ENCODE measurements around the gene PCSK6. TPM values are rescaled to one million over a fixed set of nuclear protein-coding genes. Genes with fewer than 3 reads are reported as not detected.

The PCSK6 gene
- total RNA-seq, 1 donor from 2014 or later = 1.3 TPM

DNA sequence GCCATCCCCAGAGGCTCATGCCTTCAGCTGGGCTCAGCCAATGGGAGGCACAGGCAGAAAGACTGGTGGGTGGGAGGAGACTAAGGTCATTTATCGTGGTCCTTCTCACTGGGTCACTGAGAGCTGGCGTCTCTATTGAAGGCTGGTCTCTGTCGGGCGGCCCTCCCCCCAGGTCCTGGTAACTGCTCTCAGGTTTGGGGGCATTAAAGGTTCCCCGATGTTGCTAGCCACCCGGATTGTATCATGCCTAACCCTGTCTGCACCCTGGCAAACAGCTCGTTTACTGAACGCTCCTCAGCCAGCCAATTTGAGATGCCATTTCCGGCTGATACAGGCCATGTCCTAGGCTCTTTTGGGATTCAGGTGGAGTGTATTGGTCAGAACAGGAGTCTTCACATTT is 222.7 kb downstream of the PCSK6 start:
- Mint-ChIP-seq H3K27ac (ENCODE audit: unreplicated experiment) (no peak overlapping the region), H3K4me3 (ENCODE audit: unreplicated experiment) (no peak overlapping the region)
- no peak overlapping the region for H3K4me3 ChIP-seq (ENCODE audit: insufficient read depth, low read depth, low read length)

DNA sequence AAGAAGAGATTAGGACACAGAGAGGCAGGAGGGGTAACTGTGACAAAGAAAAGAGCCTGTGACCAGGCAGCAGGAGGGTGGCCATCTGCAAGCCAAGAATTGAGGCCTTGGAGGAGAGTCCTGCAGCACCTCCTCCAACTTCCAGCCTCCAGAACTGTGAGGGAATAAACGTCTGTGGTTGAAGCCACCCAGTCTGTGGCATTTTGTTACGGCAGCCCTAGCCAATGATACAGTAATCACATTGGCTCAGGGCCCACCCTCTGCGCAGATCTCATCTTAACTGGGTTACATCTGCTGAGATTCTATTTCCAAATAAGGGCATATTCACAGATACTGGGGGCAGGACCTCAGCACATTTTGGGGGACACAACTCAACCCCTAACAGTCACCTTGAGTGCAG is 223.5 kb downstream of the PCSK6 start:
- Histone ChIP-seq H2AFZ (ENCODE audit: low read depth, low read length) (no peak overlapping the region), H3K9me3 (ENCODE audit: insufficient read depth, low read depth, low read length) (no peaks in the 10 kb centered on the region), H3K79me2 (ENCODE audit: insufficient read depth, low read length) (no peaks in the 10 kb centered on the region), H4K20me1 (ENCODE audit: insufficient read depth, low read length) (peaks cover 14% of the 10 kb centered on the region), H3K27me3 (ENCODE audit: insufficient read depth, low read length) (no peaks in the 10 kb centered on the region), H3K27ac (ENCODE audit: low read depth, low read length) (no peak overlapping the region), H3K9ac (ENCODE audit: low read length) (no peak overlapping the region), H3K4me1 (ENCODE audit: insufficient read depth, low read length) (peaks cover 29% of the 10 kb centered on the region), H3K36me3 (ENCODE audit: insufficient read depth, low read length) (peaks cover 13% of the 10 kb centered on the region), H3K4me3 (ENCODE audit: insufficient read depth, low read depth, low read length) (no peak overlapping the region), H3K4me2 (ENCODE audit: low read length) (no peak overlapping the region)
- Mint-ChIP-seq H3K27me3 (ENCODE audit: low read depth, unreplicated experiment) (peaks cover 2% of the 10 kb centered on the region), H3K4me1 (ENCODE audit: low read depth, unreplicated experiment) (peaks cover 5% of the 10 kb centered on the region), H3K9me3 (ENCODE audit: unreplicated experiment) (peaks cover 3% of the 10 kb centered on the region), H3K4me3 (ENCODE audit: unreplicated experiment) (no peak overlapping the region), H3K36me3 (ENCODE audit: low read depth, unreplicated experiment) (peaks cover 22% of the 10 kb centered on the region), H3K27ac (ENCODE audit: unreplicated experiment) (no peak overlapping the region)
- DNase-seq (ENCODE audit: low read depth) = peak; percentile 86
- FAIRE-seq = no peak
- TF ChIP-seq EZH2 (IDR thresholded peaks at IDR 0.05; ENCODE audit: insufficient read depth, low read length) = no peak
- TF ChIP-seq, protein P1, sequence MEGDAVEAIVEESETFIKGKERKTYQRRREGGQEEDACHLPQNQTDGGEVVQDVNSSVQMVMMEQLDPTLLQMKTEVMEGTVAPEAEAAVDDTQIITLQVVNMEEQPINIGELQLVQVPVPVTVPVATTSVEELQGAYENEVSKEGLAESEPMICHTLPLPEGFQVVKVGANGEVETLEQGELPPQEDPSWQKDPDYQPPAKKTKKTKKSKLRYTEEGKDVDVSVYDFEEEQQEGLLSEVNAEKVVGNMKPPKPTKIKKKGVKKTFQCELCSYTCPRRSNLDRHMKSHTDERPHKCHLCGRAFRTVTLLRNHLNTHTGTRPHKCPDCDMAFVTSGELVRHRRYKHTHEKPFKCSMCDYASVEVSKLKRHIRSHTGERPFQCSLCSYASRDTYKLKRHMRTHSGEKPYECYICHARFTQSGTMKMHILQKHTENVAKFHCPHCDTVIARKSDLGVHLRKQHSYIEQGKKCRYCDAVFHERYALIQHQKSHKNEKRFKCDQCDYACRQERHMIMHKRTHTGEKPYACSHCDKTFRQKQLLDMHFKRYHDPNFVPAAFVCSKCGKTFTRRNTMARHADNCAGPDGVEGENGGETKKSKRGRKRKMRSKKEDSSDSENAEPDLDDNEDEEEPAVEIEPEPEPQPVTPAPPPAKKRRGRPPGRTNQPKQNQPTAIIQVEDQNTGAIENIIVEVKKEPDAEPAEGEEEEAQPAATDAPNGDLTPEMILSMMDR (IDR thresholded peaks at IDR 0.05; ENCODE audit: insufficient read depth, low read depth, low read length) = no peak

More for the DNA sequence above, 222.7 kb downstream of the PCSK6 start:
- Histone ChIP-seq H2AFZ (ENCODE audit: low read depth, low read length) (no peak overlapping the region), H3K4me2 (ENCODE audit: low read length) (peak overlapping the region; percentile 52), H3K4me1 (ENCODE audit: insufficient read depth, low read length) (peaks cover 29% of the 10 kb centered on the region), H3K27me3 (ENCODE audit: insufficient read depth, low read length) (no peaks in the 10 kb centered on the region), H3K27ac (ENCODE audit: low read depth, low read length) (peak overlapping the region; percentile 42), H3K9me3 (ENCODE audit: insufficient read depth, low read depth, low read length) (no peaks in the 10 kb centered on the region), H3K79me2 (ENCODE audit: insufficient read depth, low read length) (no peaks in the 10 kb centered on the region), H3K9ac (ENCODE audit: low read length) (no peak overlapping the region), H3K36me3 (ENCODE audit: insufficient read depth, low read length) (peaks cover 20% of the 10 kb centered on the region), H4K20me1 (ENCODE audit: insufficient read depth, low read length) (peaks cover 14% of the 10 kb centered on the region)
- TF ChIP-seq, protein P1 (IDR thresholded peaks at IDR 0.05; ENCODE audit: insufficient read depth, low read depth, low read length) = no peak
- TF ChIP-seq EZH2 (IDR thresholded peaks at IDR 0.05; ENCODE audit: insufficient read depth, low read length) = no peak
- DNase-seq (ENCODE audit: low read depth) = no peak
- no peak for FAIRE-seq
- Mint-ChIP-seq H3K9me3 (ENCODE audit: unreplicated experiment) (peaks cover 3% of the 10 kb centered on the region), H3K27me3 (ENCODE audit: low read depth, unreplicated experiment) (peaks cover under 1% of the 10 kb centered on the region), H3K4me1 (ENCODE audit: low read depth, unreplicated experiment) (peaks cover 5% of the 10 kb centered on the region), H3K36me3 (ENCODE audit: low read depth, unreplicated experiment) (peaks cover 25% of the 10 kb centered on the region)

DNA sequence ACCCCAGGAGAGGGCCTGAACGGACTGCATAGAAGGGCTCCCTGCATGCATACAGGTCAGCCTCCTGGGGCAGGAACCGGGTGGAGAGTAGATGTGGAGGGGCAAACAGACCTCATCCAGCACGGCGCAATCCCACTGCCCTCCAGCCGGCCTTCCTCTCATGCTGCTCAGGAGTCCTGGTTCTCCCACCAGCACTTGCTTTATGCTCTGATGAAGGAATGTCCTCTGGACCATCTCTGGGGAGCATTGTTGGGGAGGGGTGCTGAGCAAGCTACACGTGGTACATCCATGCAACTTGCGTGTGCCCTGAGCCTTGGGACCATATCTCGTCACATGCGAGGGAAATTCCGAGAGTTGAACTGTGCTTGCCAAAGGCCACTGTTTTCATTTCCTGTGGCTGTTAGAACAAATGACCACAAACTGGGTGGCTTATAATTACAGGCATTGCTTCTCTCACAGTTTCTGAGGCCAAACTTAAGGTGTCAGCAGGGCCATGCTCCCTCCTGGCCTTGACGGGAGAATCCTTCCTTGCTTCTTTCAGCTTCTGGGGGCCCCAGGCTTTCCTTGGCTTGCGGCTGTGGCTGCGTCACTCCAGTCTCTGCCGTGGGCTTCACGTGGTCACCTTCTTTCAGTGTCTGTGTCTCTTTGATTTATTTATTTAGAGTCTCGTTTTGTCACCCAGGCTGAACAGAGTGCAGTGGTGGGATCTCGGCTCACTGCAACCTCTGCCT is 224.4 kb downstream of the PCSK6 start:
- no peak overlapping the region for H3K4me2 ChIP-seq (ENCODE audit: low read length)
- DNase-seq (ENCODE audit: low read depth) = no peak
- H3K9ac ChIP-seq (ENCODE audit: low read length) = no peak overlapping the region
- H3K79me2 ChIP-seq (ENCODE audit: insufficient read depth, low read length) = no peaks in the 10 kb centered on the region
- Mint-ChIP-seq H3K27ac (ENCODE audit: unreplicated experiment) (no peak overlapping the region), H3K4me3 (ENCODE audit: unreplicated experiment) (no peak overlapping the region), H3K27me3 (ENCODE audit: low read depth, unreplicated experiment) (peaks cover 7% of the 10 kb centered on the region), H3K4me1 (ENCODE audit: low read depth, unreplicated experiment) (peaks cover 5% of the 10 kb centered on the region), H3K36me3 (ENCODE audit: low read depth, unreplicated experiment) (peaks cover 19% of the 10 kb centered on the region), H3K9me3 (ENCODE audit: unreplicated experiment) (peaks cover 3% of the 10 kb centered on the region)
- no peak overlapping the region for H3K4me3 ChIP-seq (ENCODE audit: insufficient read depth, low read depth, low read length)
- H3K36me3 ChIP-seq (ENCODE audit: insufficient read depth, low read length) = peaks cover 6% of the 10 kb centered on the region
- no peak for TF ChIP-seq EZH2 (IDR thresholded peaks at IDR 0.05; ENCODE audit: insufficient read depth, low read length)
- TF ChIP-seq, protein P1 (IDR thresholded peaks at IDR 0.05; ENCODE audit: insufficient read depth, low read depth, low read length) = no peak
- no peak overlapping the region for H3K27ac ChIP-seq (ENCODE audit: low read depth, low read length)
- FAIRE-seq = no peak
- peaks cover 7% of the 10 kb centered on the region for H4K20me1 ChIP-seq (ENCODE audit: insufficient read depth, low read length)
- H3K4me1 ChIP-seq (ENCODE audit: insufficient read depth, low read length) = peaks cover 29% of the 10 kb centered on the region
- no peaks in the 10 kb centered on the region for H3K27me3 ChIP-seq (ENCODE audit: insufficient read depth, low read length)
- H3K9me3 ChIP-seq (ENCODE audit: insufficient read depth, low read depth, low read length) = no peaks in the 10 kb centered on the region
- no peak overlapping the region for H2AFZ ChIP-seq (ENCODE audit: low read depth, low read length)
